DOHH2 (cell line): ENCODE results near the gene ADORA1.
A peak's percentile ranks its signal among the peaks of the same experiment; 100 is the strongest.

Experiments
- H3F3A ChIP-seq: fragments of 200-600 bp; sonication (generic), shearing (Covaris generic); 2 replicates; pipeline ENCODE4 v1.6.0; 2016; ENCODE audit warnings: antibody characterized with exemption, mild to moderate bottlenecking; ENCODE audit not compliant: control insufficient read depth, insufficient read depth
- H3K27ac ChIP-seq: fragments of 200-600 bp; sonication (generic); 2 replicates; pipeline ENCODE4 v1.5.1; 2014; ENCODE audit warnings: low read depth, mild to moderate bottlenecking, low read length, moderate library complexity
- H3K27me3 ChIP-seq: fragments of 200-600 bp; sonication (generic); 2 replicates; pipeline ENCODE4 v1.6.1; 2014; ENCODE audit warnings: mild to moderate bottlenecking, low read length, mixed read lengths; ENCODE audit not compliant: control insufficient read depth
- H3K36me3 ChIP-seq: fragments of 200-600 bp; sonication (generic); 2 replicates; pipeline ENCODE4 v1.6.1; 2014; ENCODE audit warnings: mild to moderate bottlenecking, low read length, moderate library complexity, mixed read lengths; ENCODE audit not compliant: control insufficient read depth
- H3K4me1 ChIP-seq: fragments of 200-600 bp; sonication (generic); 2 replicates; pipeline ENCODE4 v1.6.1; 2014; ENCODE audit warnings: mild to moderate bottlenecking, low read length, mixed read lengths; ENCODE audit not compliant: control insufficient read depth
- H3K4me2 ChIP-seq: fragments of 200-600 bp; sonication (generic); 2 replicates; pipeline ENCODE4 v1.6.0; 2014; ENCODE audit warnings: mild to moderate bottlenecking, low read length, moderate library complexity
- H3K4me3 ChIP-seq: fragments of 200-600 bp; sonication (generic); 2 replicates; pipeline ENCODE4 v1.5.1; 2014; ENCODE audit warnings: mild to moderate bottlenecking, low read length, mixed read lengths
- H3K79me2 ChIP-seq: fragments of 200-600 bp; sonication (generic); 2 replicates; pipeline ENCODE4 v1.6.1; 2014; ENCODE audit warnings: mild to moderate bottlenecking, low read length, mixed read lengths; ENCODE audit not compliant: control insufficient read depth
- H3K9me2 ChIP-seq: fragments of 200-600 bp; sonication (generic); replicated peaks from 2 replicates; pipeline ENCODE4 v1.6.1; 2014; ENCODE audit warnings: mild to moderate bottlenecking, low read length, mixed read lengths; ENCODE audit not compliant: control insufficient read depth
- H3K9me3 ChIP-seq: fragments of 200-600 bp; sonication (generic); 2 replicates; pipeline ENCODE4 v1.6.1; 2014; ENCODE audit warnings: antibody characterized with exemption, low read length, mixed read lengths; ENCODE audit not compliant: control insufficient read depth, insufficient read depth
- H4K20me1 ChIP-seq: fragments of 200-600 bp; sonication (generic); 2 replicates; pipeline ENCODE4 v1.6.0; 2014; ENCODE audit warnings: low read depth, mild to moderate bottlenecking, antibody characterized with exemption, low read length, moderate library complexity; ENCODE audit not compliant: control insufficient read depth, insufficient read depth
- EZH2phosphoT487 ChIP-seq: fragments of 200-600 bp; sonication (generic); IDR thresholded peaks from 2 replicates; pipeline ENCODE4 v1.6.1; 2017; ENCODE audit warnings: borderline replicate concordance, mild to moderate bottlenecking, antibody characterized with exemption, low read length, moderate library complexity, mixed read lengths
- TF ChIP-seq, protein P1 (sequence below): fragments of 200-600 bp; sonication (generic); IDR thresholded peaks from one replicate; pipeline ENCODE4 v1.5.1; 2014; ENCODE audit warnings: antibody characterized with exemption, mild to moderate bottlenecking, low read depth, low read length; ENCODE audit not compliant: poor library complexity, severe bottlenecking

Gene ADORA1

DNA sequence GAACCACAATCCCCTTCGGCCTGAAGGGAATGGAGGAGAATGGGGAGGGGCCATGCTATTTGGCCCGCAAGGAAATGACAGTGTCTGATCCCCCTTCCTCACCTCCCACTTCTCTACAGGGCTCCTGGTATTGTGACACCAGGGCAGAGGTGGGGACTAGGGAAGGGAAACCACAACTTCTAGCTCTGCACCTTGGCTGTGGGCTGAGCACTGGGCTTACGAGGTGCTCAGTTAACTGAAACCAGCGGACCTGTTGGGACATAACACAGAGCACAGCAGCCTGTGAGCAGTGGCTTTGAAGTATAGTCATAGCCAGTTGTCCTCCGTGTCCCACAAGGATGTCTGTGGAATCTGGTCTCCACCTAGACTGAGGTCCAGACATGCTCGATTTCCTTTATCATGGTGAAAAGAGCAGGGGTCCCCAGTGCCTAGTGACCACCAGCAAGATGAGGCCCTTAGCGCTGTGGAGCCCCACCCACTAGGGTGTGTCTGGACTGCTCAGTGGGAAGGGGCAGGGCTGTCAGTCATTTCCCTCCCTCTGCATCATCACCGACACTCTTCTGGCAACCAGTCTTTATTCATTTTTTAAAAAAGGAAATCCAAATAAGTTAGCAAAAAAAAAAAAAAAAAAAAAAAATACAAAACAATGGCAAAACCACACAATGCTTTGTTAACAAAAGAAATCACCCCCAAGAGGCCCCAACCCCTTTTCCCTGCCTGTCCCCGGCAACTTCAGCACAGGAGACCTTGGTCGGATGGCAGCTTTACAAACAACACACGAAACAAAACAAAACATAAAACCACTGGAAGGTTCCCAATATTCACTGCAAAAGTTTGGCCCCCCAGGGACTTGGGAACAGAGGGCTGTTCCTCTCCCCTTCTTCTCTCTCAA is 44.7 kb upstream of the ADORA1 start:
- Histone ChIP-seq H3K9me2 (no peaks in the 10 kb centered on the region), H3K27ac (no peak overlapping the region), H4K20me1 (no peaks in the 10 kb centered on the region), H3K79me2 (no peaks in the 10 kb centered on the region), H3K4me3 (no peak overlapping the region), H3K27me3 (peaks cover 7% of the 10 kb centered on the region; the same call in 1 of the 2 replicates), H3K36me3 (no peaks in the 10 kb centered on the region), H3F3A (no peaks in the 10 kb centered on the region), H3K9me3 (no peaks in the 10 kb centered on the region), H3K4me1 (no peaks in the 10 kb centered on the region), H3K4me2 (no peak overlapping the region)
- no peak for TF ChIP-seq EZH2phosphoT487
- TF ChIP-seq, protein P1, sequence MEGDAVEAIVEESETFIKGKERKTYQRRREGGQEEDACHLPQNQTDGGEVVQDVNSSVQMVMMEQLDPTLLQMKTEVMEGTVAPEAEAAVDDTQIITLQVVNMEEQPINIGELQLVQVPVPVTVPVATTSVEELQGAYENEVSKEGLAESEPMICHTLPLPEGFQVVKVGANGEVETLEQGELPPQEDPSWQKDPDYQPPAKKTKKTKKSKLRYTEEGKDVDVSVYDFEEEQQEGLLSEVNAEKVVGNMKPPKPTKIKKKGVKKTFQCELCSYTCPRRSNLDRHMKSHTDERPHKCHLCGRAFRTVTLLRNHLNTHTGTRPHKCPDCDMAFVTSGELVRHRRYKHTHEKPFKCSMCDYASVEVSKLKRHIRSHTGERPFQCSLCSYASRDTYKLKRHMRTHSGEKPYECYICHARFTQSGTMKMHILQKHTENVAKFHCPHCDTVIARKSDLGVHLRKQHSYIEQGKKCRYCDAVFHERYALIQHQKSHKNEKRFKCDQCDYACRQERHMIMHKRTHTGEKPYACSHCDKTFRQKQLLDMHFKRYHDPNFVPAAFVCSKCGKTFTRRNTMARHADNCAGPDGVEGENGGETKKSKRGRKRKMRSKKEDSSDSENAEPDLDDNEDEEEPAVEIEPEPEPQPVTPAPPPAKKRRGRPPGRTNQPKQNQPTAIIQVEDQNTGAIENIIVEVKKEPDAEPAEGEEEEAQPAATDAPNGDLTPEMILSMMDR = no peak

DNA sequence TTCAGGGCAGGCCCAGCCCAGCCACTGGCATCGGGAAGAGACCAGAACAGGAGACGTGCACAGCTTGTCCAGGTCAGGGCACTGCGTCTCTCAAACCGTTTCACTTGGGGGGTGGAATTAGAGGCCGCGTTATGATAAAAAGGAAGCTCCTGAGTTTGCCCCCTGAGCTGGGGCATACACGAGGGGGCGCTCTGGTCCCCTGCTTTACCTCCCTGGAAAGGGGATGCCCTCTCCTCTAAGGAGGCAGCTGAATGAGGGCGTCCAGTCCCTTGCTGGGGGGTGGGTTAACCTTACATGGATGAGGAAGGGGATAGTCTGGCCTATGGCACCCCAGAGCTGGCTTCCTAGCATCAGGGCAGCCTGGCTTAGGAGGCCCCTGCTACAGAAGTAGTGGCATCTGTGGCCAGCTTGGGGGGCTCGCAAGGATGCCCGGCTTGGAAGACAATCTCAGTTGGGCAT is 44.0 kb upstream of the ADORA1 start:
- no peaks in the 10 kb centered on the region for H3K9me3 ChIP-seq
- H3K27me3 ChIP-seq = peaks cover 11% of the 10 kb centered on the region
- H3K4me2 ChIP-seq = no peak overlapping the region
- no peaks in the 10 kb centered on the region for H3K4me1 ChIP-seq
- no peak overlapping the region for H3K27ac ChIP-seq
- H3F3A ChIP-seq = no peaks in the 10 kb centered on the region
- no peaks in the 10 kb centered on the region for H3K36me3 ChIP-seq
- H3K4me3 ChIP-seq = no peak overlapping the region
- H3K79me2 ChIP-seq = no peaks in the 10 kb centered on the region
- TF ChIP-seq, protein P1 = peak; percentile 30
- TF ChIP-seq EZH2phosphoT487 = no peak
- no peaks in the 10 kb centered on the region for H3K9me2 ChIP-seq
- H4K20me1 ChIP-seq = no peaks in the 10 kb centered on the region

DNA sequence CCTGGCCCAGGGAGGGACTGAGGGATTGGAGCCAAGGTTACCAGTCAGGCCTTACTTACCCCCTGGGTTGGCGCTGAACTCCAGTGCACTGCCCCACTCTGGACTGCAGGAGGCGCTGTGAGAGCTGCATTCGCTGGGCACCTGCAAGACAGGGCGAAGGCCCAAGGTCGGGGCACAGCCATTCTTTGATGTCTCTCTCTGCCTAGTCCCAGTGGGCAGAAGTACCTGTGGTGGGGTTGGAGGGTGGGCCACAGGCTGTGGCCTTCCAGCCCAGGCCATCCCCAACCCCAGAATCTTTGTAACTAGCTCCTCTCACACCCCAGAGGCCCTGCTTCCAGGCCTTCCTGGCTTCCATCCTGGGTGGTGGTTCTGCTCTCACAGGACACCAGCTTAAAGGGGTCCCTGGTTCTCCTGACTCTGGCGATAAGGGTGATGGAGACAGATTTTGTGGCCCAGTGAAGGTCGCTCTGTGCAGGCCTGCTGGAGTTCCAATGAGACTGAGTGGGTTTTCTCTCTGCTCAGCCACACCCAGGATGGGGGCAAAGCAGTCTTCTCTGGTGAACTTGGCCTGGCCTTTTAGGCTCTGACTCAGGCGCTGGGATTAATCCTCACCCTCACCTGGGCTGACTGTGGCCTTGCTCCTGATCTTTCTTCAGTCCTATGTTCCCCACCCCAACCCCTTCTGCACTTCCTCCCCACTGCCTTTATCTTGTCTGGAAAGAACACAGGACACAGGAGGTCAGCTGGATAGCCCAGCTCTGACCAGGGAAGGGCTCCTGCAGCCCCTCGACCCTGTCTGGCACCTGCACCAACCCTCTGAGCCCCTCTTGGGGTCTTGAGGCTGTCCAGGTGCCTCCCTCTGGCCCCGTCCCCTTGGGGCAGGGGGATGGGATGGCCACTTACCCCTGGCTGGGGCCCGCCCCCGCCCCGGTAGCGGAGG is 42.7 kb upstream of the ADORA1 start:
- H3K27ac ChIP-seq = no peak overlapping the region

More for the DNA sequence above, 42.7 kb upstream of the ADORA1 start:
- H3K9me3 ChIP-seq = no peaks in the 10 kb centered on the region
- no peak for TF ChIP-seq EZH2phosphoT487
- TF ChIP-seq, protein P1 = peak; percentile 90
- peaks cover 16% of the 10 kb centered on the region for H3K27me3 ChIP-seq
- no peaks in the 10 kb centered on the region for H3K36me3 ChIP-seq
- H4K20me1 ChIP-seq = no peaks in the 10 kb centered on the region
- H3K4me2 ChIP-seq = no peak overlapping the region
- no peaks in the 10 kb centered on the region for H3K9me2 ChIP-seq
- H3K4me1 ChIP-seq = no peaks in the 10 kb centered on the region
- H3K4me3 ChIP-seq = no peak overlapping the region
- no peaks in the 10 kb centered on the region for H3F3A ChIP-seq
- H3K79me2 ChIP-seq = no peaks in the 10 kb centered on the region
